Measurements from ENCODE around the gene CYB561. TPM values are rescaled to one million over a fixed set of nuclear protein-coding genes. Genes with fewer than 3 reads are reported as not detected.

CYB561 gene
- polyA plus RNA-seq, 3 donors: 5.2 to 11.8 (median 8.3) TPM

DNA sequence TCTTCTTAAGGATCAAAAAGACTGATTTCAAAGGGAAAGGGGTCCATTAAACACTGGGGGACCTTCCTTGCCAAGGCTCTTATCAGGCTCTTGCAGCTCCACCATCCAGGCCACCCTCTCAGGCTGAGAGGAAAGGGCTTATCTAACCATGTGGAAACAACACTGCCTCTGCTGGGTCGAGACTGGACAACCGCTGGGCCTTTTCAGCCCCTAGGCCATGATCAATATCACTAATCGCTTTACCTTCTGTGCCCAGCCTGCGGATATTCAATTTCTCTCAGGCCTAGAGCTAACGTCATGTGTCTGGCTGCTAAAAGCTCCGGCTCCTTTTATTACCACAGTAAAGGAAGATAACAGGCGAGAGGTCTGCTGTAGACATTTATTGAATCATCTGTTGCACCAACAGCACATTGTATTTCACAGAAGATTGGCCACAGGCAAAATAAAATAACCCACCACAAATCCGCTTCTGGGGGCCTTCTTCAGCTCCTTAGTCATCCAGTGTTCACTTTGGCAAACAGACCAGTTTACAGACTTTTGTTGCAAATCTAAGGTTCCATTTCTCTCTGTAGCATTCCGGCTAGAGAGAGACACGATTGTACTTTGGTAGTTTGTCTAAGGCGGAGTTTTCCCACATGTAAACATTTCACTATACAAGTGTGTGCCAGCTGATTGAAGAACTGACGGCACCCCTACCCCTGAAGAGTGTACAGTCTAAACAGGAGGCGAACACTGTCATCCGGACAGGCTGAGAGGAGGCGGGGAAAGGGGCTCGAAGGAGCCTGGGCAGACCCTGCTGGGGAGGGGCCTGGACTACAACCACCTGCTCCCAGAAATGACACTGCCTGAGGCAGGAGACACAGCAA is 13.9 kb downstream of the CYB561 start:
- Histone ChIP-seq H3K27me3 (ENCODE audit: control insufficient read depth in 2 of 2, insufficient read depth in 2 of 2, low read length in 2 of 2) (no peaks in the 10 kb centered on the region), H3K4me1 (ENCODE audit: control insufficient read depth in 1 of 2, insufficient read depth in 2 of 2, low read length in 2 of 2) (peaks cover 20 to 27% of the 10 kb centered on the region in 2 donors), H3K9me3 (replicated peaks in 1 of 2; ENCODE audit: control insufficient read depth in 1 of 2, insufficient read depth in 1 of 2, low read length in 2 of 2) (no peaks in the 10 kb centered on the region), H3K9ac (ENCODE audit: insufficient read depth, low read length, poor library complexity, severe bottlenecking) (no peak overlapping the region), H4K20me1 (ENCODE audit: insufficient read depth, low read length) (no peaks in the 10 kb centered on the region), H3K36me3 (replicated peaks in 1 of 2; ENCODE audit: control insufficient read depth in 1 of 2, insufficient read depth in 2 of 2, low read length in 2 of 2) (no peaks in the 10 kb centered on the region), H3K27ac (ENCODE audit: low read depth in 1 of 2, low read length in 2 of 2) (no peak overlapping the region), H3K79me2 (ENCODE audit: insufficient read depth, low read length) (no peaks in the 10 kb centered on the region), H3K4me2 (replicated peaks; ENCODE audit: extremely low read depth, low read length, poor library complexity, severe bottlenecking) (no peak overlapping the region), H3K4me3 (replicated peaks in 1 of 3; ENCODE audit: low read depth in 2 of 3, low read length in 3 of 3) (no peak overlapping the region), H2AFZ (ENCODE audit: insufficient read depth, low read depth, low read length, poor library complexity, severe bottlenecking) (no peak overlapping the region)
- H3K9me3 Mint-ChIP-seq: peaks cover 0 to 3% (median 0%) of the 10 kb centered on the region in 7 donors
- peaks cover 27% of the 10 kb centered on the region for H3K4me1 Mint-ChIP-seq
- no peak for DNase-seq
- intact Hi-C loops (cut with micrococcal nuclease): no loop called here
- 87% methylated on average over 13 of the region's 16 CpGs for WGBS (ENCODE audit: insufficient coverage)
- TF ChIP-seq, protein P1, sequence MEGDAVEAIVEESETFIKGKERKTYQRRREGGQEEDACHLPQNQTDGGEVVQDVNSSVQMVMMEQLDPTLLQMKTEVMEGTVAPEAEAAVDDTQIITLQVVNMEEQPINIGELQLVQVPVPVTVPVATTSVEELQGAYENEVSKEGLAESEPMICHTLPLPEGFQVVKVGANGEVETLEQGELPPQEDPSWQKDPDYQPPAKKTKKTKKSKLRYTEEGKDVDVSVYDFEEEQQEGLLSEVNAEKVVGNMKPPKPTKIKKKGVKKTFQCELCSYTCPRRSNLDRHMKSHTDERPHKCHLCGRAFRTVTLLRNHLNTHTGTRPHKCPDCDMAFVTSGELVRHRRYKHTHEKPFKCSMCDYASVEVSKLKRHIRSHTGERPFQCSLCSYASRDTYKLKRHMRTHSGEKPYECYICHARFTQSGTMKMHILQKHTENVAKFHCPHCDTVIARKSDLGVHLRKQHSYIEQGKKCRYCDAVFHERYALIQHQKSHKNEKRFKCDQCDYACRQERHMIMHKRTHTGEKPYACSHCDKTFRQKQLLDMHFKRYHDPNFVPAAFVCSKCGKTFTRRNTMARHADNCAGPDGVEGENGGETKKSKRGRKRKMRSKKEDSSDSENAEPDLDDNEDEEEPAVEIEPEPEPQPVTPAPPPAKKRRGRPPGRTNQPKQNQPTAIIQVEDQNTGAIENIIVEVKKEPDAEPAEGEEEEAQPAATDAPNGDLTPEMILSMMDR (IDR thresholded peaks at IDR 0.05): no peak
- peak overlapping the region in 2 of 7 donors; percentile 23 to 70 for H3K27ac Mint-ChIP-seq
- H3K36me3 Mint-ChIP-seq: peaks cover 0 to 4% of the 10 kb centered on the region in 2 donors
- peaks cover 4 to 10% (median 7%) of the 10 kb centered on the region in 3 donors for H3K27me3 Mint-ChIP-seq (ENCODE audit: low read depth in 3 of 3)
- H3K4me3 Mint-ChIP-seq: no peak overlapping the region

DNA sequence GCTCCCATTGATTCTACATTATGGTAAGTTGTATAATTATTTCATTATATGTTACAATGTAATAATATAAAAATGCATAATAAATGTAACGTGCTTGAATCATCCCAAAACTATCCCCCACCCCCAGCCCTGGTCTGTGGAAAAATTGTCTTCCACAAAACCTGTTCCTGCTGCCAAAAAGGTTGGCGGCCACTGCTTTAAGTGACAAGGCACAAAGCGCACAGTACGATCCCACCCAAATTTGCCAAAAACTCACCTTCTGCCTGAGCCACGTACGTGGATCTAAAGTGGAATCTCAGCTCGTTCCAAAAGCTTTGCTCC is 14.5 kb downstream of the CYB561 start:
- no peak overlapping the region for H3K4me3 ChIP-seq (replicated peaks in 1 of 3; ENCODE audit: low read depth in 2 of 3, low read length in 3 of 3)
- peaks cover 20 to 27% of the 10 kb centered on the region in 2 donors for H3K4me1 ChIP-seq (ENCODE audit: control insufficient read depth in 1 of 2, insufficient read depth in 2 of 2, low read length in 2 of 2)
- no peak overlapping the region for H3K4me2 ChIP-seq (replicated peaks; ENCODE audit: extremely low read depth, low read length, poor library complexity, severe bottlenecking)
- H4K20me1 ChIP-seq (ENCODE audit: insufficient read depth, low read length): no peaks in the 10 kb centered on the region
- DNase-seq: no peak
- TF ChIP-seq, protein P1 (IDR thresholded peaks at IDR 0.05): no peak
- no peak overlapping the region for H3K27ac ChIP-seq (ENCODE audit: low read depth in 1 of 2, low read length in 2 of 2)
- 100% methylated on average over 5 of the region's 7 CpGs for WGBS (ENCODE audit: insufficient coverage)
- no peaks in the 10 kb centered on the region for H3K79me2 ChIP-seq (ENCODE audit: insufficient read depth, low read length)
- peaks cover 4 to 10% (median 7%) of the 10 kb centered on the region in 3 donors for H3K27me3 Mint-ChIP-seq (ENCODE audit: low read depth in 3 of 3)
- peaks cover 0 to 3% (median 0%) of the 10 kb centered on the region in 7 donors for H3K9me3 Mint-ChIP-seq
- H3K4me1 Mint-ChIP-seq: peaks cover 30% of the 10 kb centered on the region
- H3K27ac Mint-ChIP-seq: peak overlapping the region in 1 of 7 donors; percentile 18
- H3K9me3 ChIP-seq (replicated peaks in 1 of 2; ENCODE audit: control insufficient read depth in 1 of 2, insufficient read depth in 1 of 2, low read length in 2 of 2): no peaks in the 10 kb centered on the region
- intact Hi-C loops (cut with micrococcal nuclease): no loop called here
- H3K27me3 ChIP-seq (ENCODE audit: control insufficient read depth in 2 of 2, insufficient read depth in 2 of 2, low read length in 2 of 2): no peaks in the 10 kb centered on the region
- no peak overlapping the region for H3K9ac ChIP-seq (ENCODE audit: insufficient read depth, low read length, poor library complexity, severe bottlenecking)
- peaks cover 0 to 4% of the 10 kb centered on the region in 2 donors for H3K36me3 Mint-ChIP-seq
- no peak overlapping the region for H3K4me3 Mint-ChIP-seq
- no peaks in the 10 kb centered on the region for H3K36me3 ChIP-seq (replicated peaks in 1 of 2; ENCODE audit: control insufficient read depth in 1 of 2, insufficient read depth in 2 of 2, low read length in 2 of 2)
- no peak overlapping the region for H2AFZ ChIP-seq (ENCODE audit: insufficient read depth, low read depth, low read length, poor library complexity, severe bottlenecking)
